ENCODE measurements around the gene CRAMP1. TPM values are rescaled to one million over a fixed set of nuclear protein-coding genes. Genes with fewer than 3 reads are reported as not detected.

The CRAMP1 gene
- total RNA-seq = 10.7 and 19.3 TPM in 2 replicates

- no peaks in the 10 kb centered on the region for H3K27me3 ChIP-seq (ENCODE audit: control insufficient read depth, insufficient read depth, low read length)
- no peak for TF ChIP-seq CTCF (IDR thresholded peaks at IDR 0.05; ENCODE audit: insufficient read depth, low read length, poor library complexity, severe bottlenecking)
- DNase-seq (ENCODE audit: low read depth) = no peak
Observed at GRCh38 chr16:1612320-1613111, at the start of gene CRAMP1. CRAMP1 (plus strand) TSS chr16:1612360; CDS start chr16:1614640, 2,280 bp downstream.

GRCh38 chr16:1563786-1564185, 48.4 kb upstream of the CRAMP1 start:
- DNase-seq (ENCODE audit: low read depth) = no peak
- no peaks in the 10 kb centered on the region for H3K27me3 ChIP-seq (ENCODE audit: control insufficient read depth, insufficient read depth, low read length)
- H3K36me3 ChIP-seq (ENCODE audit: control insufficient read depth, insufficient read depth, low read length) = peaks cover 2% of the 10 kb centered on the region
- H3K4me3 ChIP-seq (ENCODE audit: low read depth, low read length) = no peak overlapping the region
- TF ChIP-seq CTCF (IDR thresholded peaks at IDR 0.05; ENCODE audit: insufficient read depth, low read length, poor library complexity, severe bottlenecking) = no peak

More at GRCh38 chr16:1612320-1613111, at the start of gene CRAMP1:
- Histone ChIP-seq H3K4me3 (ENCODE audit: low read depth, low read length) (peak within 1 kb of the TSS; percentile 92), H3K36me3 (ENCODE audit: control insufficient read depth, insufficient read depth, low read length) (peaks cover 1% of the 10 kb centered on the region)

GRCh38 chr16:1564325-1564724, 47.8 kb upstream of the CRAMP1 start:
- H3K4me3 ChIP-seq (ENCODE audit: low read depth, low read length) = no peak overlapping the region
- TF ChIP-seq CTCF (IDR thresholded peaks at IDR 0.05; ENCODE audit: insufficient read depth, low read length, poor library complexity, severe bottlenecking) = peak; percentile 24
- H3K27me3 ChIP-seq (ENCODE audit: control insufficient read depth, insufficient read depth, low read length) = no peaks in the 10 kb centered on the region
- DNase-seq (ENCODE audit: low read depth) = no peak
- H3K36me3 ChIP-seq (ENCODE audit: control insufficient read depth, insufficient read depth, low read length) = peaks cover 2% of the 10 kb centered on the region

- no peaks in the 10 kb centered on the region for H3K27me3 ChIP-seq (ENCODE audit: control insufficient read depth, insufficient read depth, low read length)
- H3K4me3 ChIP-seq (ENCODE audit: low read depth, low read length) = no peak overlapping the region
- no peak for DNase-seq (ENCODE audit: low read depth)
- no peak for TF ChIP-seq CTCF (IDR thresholded peaks at IDR 0.05; ENCODE audit: insufficient read depth, low read length, poor library complexity, severe bottlenecking)
- H3K36me3 ChIP-seq (ENCODE audit: control insufficient read depth, insufficient read depth, low read length) = peaks cover 2% of the 10 kb centered on the region
Observed at GRCh38 chr16:1565083-1565805, 46.9 kb upstream of the CRAMP1 start.

GRCh38 chr16:1567988-1568387, 44.2 kb upstream of the CRAMP1 start:
- no peaks in the 10 kb centered on the region for H3K27me3 ChIP-seq (ENCODE audit: control insufficient read depth, insufficient read depth, low read length)
- DNase-seq (ENCODE audit: low read depth) = no peak
- no peak for TF ChIP-seq CTCF (IDR thresholded peaks at IDR 0.05; ENCODE audit: insufficient read depth, low read length, poor library complexity, severe bottlenecking)

More at GRCh38 chr16:1567988-1568387, 44.2 kb upstream of the CRAMP1 start:
- Histone ChIP-seq H3K4me3 (ENCODE audit: low read depth, low read length) (no peak overlapping the region), H3K36me3 (ENCODE audit: control insufficient read depth, insufficient read depth, low read length) (peaks cover 1% of the 10 kb centered on the region)

Data from kidney epithelial cell (primary cell).